ENCODE data around the gene B4GALT5.

The B4GALT5 gene

GRCh38 chr20:49660912-49661311, 52.8 kb downstream of the B4GALT5 start:
- no peak overlapping the region for H3K27ac ChIP-seq
- H3K4me3 ChIP-seq = no peak overlapping the region
- DNase-seq (ENCODE audit: low spot score) = no peak
- no peak for TF ChIP-seq CTCF (IDR thresholded peaks at IDR 0.05)

- H3K27ac ChIP-seq = no peak overlapping the region
Observed at GRCh38 chr20:49659056-49659455, 54.6 kb downstream of the B4GALT5 start.

GRCh38 chr20:49658508-49658907, 55.2 kb downstream of the B4GALT5 start:
- H3K4me3 ChIP-seq = no peak overlapping the region
- H3K27ac ChIP-seq = no peak overlapping the region
- no peak for DNase-seq (ENCODE audit: low spot score)
- TF ChIP-seq CTCF (IDR thresholded peaks at IDR 0.05) = no peak

More at GRCh38 chr20:49659056-49659455, 54.6 kb downstream of the B4GALT5 start:
- H3K4me3 ChIP-seq = no peak overlapping the region
- no peak for TF ChIP-seq CTCF (IDR thresholded peaks at IDR 0.05)
- no peak for DNase-seq (ENCODE audit: low spot score)

- no peak for DNase-seq (ENCODE audit: low spot score)
- no peak overlapping the region for H3K4me3 ChIP-seq
- no peak for TF ChIP-seq CTCF (IDR thresholded peaks at IDR 0.05)
- H3K27ac ChIP-seq = peak overlapping the region in 1 of 2 donors; percentile 8
Observed at GRCh38 chr20:49657118-49657901, 56.4 kb downstream of the B4GALT5 start.

- peak overlapping the region in 1 of 2 donors; percentile 13 for H3K27ac ChIP-seq
- no peak for DNase-seq (ENCODE audit: low spot score)
- no peak overlapping the region for H3K4me3 ChIP-seq
- TF ChIP-seq CTCF (IDR thresholded peaks at IDR 0.05) = no peak
Observed at GRCh38 chr20:49656304-49656703, 57.4 kb downstream of the B4GALT5 start.

GRCh38 chr20:49653925-49654434, 59.7 kb downstream of the B4GALT5 start:
- H3K4me3 ChIP-seq = no peak overlapping the region
- DNase-seq (ENCODE audit: low spot score) = no peak
- no peak for TF ChIP-seq CTCF (IDR thresholded peaks at IDR 0.05)
- H3K27ac ChIP-seq = no peak overlapping the region

- Histone ChIP-seq H3K4me3 (no peak overlapping the region), H3K27ac (no peak overlapping the region)
- no peak for DNase-seq (ENCODE audit: low spot score)
- no peak for TF ChIP-seq CTCF (IDR thresholded peaks at IDR 0.05)
Observed at GRCh38 chr20:49649672-49650071, 64.0 kb downstream of the B4GALT5 start.

Measured in coronary artery (tissue), 2 donors.